Stimulated activated CD4-positive, alpha-beta T cell treated with anti-CD3 and anti-CD28 coated beads, Interleukin-12 subunit alpha, Interleukin-12 subunit beta, amount 100 ng/mL, for 48 hours (primary cell): ENCODE data around the gene OLIG1.

Source experiments
- DNase-seq, 3 donors: peaks; one replicate each; pipeline ENCODE4 v3.0.0-alpha.2; 2020; ENCODE audit warnings: low read depth in 2 of 3, low spot score in 1 of 3

Gene OLIG1

DNA sequence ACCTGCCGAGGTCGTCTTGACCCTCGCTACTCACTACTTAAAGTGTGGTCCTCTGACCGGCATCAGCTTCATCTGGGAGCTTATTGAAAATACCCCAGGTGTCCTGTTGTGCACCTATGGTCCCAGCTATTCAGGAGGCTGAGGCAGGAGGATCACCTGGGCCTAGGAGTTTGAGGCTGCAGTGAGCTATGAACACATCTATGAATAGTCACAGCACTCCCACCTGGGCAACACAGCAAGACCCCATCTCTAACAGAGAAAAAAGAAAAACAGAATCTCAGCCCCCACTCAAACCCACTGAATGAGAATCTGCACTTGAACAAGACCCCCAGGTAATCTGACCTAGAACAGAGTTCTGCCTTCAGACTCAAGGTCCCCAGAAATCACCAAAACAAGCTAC, 8.7 kb upstream of the OLIG1 start:
- DNase-seq = no peak

DNA sequence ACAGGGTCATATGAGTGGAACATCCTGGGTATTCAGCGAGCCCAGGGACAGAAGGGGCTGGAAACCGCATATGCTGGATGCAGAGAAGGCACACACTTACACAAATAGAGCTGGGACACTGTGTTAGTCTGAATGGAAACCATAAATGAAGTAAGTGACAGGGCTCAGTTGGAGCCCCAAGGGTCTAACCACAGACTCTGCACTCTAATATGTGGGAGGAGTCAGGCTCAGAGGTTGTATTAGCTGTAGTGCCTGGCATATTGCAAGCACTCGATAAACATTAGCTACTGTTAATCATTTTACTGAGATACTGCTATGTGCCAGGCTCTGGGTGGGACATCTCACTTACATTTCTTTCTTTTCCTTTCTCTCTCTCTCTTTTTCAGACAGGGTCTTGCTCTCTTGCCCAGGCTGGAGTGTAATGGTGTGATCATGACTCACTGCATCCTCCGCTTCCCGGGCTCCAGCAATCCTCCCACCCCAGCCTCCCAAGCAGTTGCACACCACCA, 6.5 kb upstream of the OLIG1 start:
- DNase-seq = no peak

DNA sequence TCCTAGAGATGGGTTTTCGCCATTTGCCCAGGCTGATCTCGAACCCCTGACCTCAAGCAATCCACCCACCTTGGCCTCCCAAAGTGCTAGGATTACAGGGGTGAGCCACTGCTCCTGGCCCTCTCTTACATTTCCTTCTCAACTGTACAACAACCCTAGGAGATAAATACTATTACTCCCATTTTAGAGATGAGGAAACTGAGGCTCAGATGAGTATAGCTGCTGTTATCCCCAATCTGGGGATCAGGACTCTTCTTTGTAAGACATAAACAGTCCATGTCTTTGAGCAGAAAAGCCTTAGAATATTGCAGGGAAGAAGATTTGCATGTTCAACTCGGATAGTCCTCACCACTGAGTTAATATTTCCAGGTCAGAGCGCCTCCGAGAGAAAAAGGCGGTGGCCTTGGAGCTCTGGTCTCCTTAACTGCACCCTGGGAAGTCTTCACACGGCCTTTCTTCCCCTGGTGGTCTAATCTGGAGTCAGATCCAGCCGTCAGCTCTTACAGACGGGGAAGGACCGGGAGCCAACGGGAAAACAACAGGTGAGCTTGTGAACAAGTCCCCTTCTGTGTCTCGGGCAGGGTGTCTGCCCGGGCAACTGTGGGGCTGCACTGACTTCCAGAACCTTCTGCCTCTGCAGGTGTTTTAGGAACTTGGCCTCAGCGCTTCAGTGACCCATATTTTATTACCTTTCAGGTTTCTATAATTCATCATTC, 5.9 kb upstream of the OLIG1 start:
- DNase-seq = no peak

DNA sequence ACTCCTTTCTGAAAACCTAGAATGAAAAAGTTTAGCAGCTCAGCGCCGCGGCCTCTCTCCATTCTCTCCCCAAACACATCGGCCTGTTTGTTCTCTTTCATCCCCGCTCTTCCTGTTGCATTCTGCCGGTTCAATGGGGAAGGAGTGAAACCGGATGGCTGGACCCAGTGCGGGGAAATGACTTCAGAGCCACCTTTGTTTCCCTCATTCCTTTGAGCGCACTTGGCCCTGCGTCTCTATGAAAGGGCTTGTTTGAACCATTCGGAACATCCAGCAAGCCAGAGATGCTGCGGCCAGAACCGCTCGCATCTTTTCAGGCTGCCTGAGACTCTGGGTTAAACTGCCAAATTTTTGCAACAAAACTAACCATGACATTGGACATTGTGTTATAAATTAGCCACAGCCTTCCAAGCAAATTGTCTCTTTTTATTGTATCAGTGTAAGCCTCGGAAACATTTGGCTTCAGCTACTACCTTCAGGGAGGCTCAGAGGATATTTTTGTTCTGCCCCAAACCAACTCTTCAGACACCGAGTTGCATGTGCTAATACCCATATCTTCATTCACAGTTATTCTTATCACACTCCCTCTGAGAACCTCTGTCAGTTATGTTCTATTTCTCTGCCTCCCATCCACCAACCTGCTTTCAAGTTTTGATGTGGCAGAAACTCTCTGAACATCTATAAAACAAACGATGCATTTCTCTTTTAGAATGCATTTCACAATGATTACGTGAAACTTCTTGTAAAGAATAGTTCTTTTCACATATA, 5.1 kb upstream of the OLIG1 start:
- no peak for DNase-seq

DNA sequence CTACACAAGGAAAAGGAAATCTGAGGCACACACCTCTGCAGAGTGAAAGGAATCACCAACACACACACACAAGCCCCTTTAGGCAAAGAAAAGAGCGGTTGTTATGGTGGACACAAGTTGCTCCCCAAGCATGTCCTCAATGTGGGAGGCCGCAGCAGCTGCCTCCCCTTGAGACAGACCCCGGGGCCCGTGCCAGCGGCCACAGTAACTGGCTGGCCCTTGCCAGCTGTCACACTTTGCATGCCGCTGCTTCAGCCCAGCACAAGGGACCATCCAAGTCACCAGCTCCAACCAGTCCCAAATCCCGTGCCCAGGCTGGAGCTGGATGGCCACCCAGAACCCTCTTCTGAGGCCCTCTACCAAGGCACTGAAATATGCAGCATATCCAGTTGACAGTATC, 2.9 kb upstream of the OLIG1 start:
- DNase-seq = no peak

DNA sequence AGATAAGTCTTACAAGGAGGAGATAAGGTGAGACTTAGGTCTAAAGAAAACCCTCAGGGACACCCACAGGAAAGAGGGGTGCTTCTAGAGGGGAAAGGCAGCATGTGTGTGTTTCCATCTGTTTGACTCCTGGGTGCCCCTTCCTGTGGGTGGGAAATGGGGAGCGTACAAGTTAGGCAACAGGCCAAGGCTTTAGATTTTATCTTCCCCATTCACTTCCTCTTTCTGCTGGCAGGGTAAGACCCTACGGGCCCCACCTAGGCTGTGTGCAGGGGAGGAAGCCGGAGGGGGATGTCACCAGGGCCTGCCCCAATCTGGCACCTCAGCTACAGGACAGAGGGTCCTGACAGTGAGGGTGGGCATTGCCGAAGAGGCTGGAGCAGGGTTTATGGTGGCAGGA, 2.5 kb upstream of the OLIG1 start:
- DNase-seq = no peak

DNA sequence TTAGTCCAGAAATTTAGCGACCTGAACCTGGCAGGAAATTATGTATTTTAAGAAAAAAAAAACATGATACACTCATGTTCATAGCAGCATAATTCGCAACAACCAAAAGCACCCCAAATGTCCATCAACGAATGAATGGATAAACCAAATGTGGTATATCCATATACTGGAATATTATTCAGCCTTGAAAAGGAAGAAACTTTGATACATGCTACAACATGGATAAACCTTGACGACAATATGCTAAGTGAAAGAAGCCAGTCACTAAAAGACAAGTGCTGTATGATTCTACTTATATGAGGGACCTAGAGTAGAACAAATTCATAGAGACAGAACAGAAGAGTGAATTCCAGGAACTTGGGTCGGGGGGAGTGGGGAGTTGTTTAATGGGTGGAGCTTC, 698 bp upstream of the OLIG1 start:
- no peak for DNase-seq

DNA sequence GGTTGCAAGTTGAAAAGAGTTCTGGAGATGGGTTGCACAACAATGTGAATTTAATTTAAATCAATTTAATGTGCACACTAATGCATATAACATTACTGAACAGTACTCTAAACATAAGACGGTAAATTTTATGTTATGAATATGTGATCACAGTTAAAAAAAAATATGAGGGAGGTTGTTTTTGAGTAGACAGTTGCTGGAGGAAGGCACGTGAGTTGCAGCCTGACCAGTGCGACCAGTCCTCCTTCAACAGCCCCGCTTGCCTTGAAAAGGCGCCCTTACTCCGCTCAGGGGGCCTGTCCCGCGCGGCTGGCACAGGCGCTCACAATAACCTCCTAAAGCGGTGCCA, 322 bp upstream of the OLIG1 start:
- no peak for DNase-seq

DNA sequence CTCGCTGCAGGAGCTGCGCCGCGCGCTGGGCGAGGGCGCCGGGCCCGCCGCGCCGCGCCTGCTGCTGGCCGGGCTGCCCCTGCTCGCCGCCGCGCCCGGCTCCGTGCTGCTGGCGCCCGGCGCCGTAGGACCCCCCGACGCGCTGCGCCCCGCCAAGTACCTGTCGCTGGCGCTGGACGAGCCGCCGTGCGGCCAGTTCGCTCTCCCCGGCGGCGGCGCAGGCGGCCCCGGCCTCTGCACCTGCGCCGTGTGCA, 730 bp downstream of the OLIG1 start:
- no peak for DNase-seq

DNA sequence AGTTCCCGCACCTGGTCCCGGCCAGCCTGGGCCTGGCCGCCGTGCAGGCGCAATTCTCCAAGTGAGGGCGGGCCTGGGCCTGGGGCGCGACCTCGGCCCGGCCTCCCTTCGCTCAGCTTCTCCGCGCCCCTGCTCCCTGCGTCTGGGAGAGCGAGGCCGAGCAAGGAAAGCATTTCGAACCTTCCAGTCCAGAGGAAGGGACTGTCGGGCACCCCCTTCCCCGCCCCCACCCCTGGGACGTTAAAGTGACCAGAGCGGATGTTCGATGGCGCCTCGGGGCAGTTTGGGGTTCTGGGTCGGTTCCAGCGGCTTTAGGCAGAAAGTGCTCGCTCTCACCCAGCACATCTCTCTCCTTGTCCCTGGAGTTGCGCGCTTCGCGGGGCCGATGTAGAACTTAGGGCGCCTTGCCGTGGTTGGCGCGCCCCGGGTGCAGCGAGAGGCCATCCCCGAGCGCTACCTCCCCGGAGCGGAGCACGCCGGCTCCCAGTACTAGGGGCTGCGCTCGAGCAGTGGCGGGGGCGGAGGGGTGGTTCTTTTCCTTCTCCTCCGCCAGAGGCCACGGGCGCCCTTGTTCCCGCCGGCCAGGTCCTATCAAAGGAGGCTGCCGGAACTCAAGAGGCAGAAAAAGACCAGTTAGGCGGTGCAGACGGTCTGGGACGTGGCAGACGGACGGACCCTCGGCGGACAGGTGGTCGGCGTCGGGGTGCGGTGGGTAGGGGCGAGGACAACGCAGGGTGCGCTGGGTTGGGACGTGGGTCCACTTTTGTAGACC, 1.2 kb downstream of the OLIG1 start:
- DNase-seq = no peak

DNA sequence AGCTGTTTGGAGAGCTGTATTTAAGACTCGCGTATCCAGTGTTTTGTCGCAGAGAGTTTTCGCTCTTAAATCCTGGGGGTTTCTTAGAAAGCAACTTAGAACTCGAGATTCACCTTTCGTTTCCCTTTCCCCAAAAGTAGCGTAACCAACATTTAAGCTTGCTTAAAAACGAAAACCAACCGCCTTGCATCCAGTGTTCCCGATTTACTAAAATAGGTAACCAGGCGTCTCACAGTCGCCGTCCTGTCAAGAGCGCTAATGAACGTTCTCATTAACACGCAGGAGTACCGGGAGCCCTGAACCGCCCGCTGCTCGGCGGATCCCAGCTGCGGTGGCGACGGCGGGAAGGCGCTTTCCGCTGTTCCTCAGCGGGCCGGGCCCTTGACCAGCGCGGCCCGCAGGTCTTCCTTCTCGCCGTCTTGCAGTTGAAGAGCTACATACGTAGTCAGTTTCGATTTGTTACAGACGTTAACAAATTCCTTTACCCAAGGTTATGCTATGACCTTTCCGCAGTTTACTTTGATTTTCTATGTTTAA, 1.9 kb downstream of the OLIG1 start:
- no peak for DNase-seq

DNA sequence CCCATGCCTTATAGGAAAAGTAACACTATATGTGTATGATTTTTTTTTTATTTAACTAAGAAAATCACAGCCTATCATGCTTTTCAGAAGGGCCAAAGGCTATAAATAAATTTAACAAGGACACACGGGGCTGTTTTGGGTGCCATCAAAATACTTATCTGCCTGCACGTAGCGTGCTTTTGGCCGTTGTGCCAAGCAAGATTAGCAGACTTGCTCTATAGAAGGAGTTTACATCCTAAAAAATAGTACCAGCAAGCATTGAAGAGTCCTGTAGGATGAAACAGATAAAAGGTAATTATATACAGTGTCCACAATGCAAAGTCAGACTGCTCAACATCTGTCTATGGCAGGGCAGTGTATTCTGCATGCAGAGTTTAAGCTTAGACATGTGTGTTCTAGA, 3.7 kb downstream of the OLIG1 start:
- no peak for DNase-seq

DNA sequence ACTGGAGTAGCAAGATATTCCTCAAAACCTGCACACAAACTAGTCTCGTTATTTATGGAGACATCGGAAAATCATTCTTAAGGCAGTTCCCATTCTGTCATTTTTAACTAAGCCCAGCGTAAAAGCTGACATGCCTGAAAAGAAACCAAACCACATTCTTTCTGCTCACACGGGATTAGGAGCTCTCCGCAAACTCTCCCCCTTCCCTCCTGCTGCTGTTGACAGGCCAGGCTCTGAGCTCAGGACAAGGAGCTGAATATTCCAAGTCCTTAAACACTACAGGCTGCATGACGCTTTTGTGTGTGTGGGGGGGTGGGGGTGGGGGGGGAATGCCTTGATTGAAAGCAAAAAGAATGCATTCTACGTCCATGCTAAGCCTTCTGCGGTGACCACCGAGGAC, 5.2 kb downstream of the OLIG1 start:
- no peak for DNase-seq

DNA sequence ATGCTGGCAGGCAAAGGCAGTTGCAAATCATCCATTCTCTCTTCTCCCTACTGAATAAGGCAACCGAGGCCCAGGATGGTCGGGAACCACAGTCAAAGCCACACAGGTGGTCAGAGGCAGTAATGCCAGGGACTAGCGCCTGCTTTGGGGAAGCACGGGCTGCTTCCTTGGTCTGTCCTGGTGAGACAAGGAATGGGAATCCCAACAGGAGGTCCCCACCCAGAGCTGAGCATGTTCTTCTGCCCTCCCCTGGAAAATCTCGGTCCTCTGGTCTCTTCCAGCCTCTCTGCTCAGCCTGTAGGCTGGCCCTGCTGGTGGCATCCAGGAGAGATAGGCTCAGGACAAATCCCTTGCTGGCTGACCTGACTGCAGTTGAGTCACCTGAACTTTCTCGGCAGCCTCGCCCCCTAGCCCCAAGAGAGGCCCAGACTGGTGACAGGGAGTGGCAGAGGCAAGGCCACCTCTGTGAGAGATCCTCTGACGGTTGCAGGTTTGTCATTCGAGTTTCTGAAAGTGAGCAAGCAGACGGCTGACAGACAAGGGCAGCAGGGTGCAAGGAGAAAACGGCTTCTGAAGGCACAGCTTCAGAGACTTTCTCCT, 5.8 kb downstream of the OLIG1 start:
- no peak for DNase-seq

DNA sequence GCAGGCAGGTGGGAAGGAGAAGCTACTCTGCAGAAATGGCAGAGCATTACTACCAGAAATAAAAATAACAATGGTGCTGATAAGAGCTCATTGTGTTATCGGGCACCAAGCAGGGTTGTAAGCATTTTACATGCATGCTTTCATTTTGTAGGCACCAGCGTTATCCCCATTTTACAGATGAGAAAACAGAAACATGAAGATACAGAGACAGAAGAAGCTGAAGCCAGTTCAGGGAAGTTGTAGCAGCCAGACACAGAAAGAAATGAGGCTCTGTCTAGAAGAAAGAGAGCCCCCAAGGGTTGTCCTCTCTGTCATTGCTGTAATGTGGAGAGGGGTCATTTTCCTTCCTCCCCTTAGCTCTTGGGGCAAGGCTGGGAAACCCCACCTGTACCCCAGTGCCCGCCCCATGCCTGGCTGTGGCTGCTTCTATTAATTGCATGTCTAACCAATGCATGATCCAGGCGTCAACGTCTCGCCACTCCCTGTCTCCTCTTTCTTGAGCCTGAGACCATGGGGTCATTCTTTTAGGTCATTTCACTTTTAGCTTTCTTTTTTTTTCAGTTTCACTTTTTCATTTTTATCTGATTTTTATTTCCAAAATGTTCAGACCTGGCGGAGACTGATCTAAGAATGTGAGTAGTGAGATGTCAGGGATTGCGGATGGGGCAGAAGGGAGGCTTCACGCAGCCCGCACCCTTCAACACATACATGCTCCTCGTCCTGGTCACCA, 6.8 kb downstream of the OLIG1 start:
- no peak for DNase-seq

DNA sequence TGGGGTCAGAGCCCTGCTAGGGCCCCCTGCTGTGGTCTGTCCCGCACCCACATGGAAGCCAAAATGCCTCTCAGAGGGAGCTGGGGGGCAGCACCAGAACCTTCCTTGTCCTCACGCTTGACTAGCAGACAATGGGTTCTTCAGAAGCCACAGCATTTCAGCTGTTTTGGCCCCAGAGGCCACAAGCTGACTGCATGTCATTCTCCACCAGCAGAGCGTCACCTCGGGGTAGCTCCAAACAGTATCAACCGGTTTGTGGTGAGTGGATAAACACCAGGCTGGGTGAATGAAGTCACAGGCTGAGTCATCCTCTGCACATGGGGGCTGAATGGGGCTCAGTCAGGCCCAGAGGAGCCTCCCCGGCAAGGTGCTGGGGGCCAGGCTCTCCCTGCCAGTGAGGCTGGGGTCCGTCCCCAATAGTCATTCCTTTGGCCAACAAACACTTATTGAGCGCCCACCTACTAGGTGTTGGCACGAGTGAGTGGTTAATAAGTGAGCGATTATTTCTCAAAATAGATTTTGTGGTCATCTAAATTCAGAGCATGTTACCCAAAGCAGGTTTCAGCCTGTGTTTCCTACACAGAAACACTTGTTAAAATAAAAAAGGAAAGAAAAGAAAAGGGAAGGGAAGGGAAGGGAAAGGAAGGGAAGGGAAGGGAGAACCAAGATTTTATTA, 9.1 kb downstream of the OLIG1 start:
- peak in 1 of 3 donors; percentile 20 for DNase-seq

DNA sequence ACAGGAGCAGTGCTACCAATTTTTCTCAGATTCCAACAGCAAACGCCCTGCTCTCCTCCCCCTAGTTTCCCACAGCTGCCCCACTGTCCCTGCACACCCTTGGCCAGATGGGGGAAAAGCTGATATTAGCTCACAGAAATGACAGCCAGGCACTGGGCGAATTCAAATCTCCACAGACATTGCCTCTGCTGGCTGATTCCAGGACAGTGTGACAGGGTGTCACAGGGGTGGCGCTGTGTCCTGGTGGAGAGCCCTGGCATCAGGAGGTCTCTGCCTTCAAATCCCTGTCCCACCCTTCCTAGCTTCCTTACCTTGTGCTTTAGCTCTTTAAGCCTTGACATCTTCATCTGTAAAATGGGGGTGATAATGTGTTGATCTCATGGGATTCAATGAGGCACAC, 10.4 kb downstream of the OLIG1 start:
- no peak for DNase-seq

DNA sequence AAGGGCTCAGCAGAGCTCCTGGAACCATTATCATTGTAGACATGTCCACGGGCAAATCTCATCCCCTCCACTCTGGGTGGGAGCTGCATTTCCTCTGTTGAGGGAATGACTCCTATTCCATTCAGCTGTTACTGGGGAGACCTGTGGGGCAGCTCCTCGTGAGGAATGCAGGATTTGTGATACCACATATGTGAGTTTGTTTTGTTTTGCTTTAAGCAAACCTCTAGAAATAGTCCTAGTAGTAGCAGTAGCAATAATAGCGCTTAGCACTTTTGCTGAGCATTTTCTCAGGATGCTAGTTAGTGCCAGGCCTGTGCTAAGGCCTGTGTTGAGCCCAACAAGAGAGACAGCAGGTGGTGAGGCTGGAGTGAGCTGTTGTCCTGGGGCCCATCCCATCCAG, 10.8 kb downstream of the OLIG1 start:
- no peak for DNase-seq

DNA sequence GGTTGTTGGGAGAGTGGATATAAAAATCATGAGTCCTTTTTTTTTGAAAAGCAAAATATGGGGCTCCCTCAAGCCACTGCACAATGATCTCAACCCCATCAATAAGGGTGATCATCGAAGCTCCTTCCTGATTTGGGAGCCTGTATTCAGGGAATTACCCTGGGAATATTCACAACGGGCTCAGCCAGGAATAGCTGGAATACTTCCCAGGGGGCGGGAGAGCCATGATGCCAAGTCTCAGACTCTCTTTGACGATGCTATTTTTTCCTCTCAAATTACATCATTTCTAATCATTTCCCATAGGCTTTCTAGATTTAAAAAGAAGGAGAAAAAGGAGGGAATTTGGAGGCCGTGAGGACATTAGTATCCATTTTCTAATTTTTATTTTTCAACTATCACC, 18.4 kb downstream of the OLIG1 start:
- DNase-seq = no peak

DNA sequence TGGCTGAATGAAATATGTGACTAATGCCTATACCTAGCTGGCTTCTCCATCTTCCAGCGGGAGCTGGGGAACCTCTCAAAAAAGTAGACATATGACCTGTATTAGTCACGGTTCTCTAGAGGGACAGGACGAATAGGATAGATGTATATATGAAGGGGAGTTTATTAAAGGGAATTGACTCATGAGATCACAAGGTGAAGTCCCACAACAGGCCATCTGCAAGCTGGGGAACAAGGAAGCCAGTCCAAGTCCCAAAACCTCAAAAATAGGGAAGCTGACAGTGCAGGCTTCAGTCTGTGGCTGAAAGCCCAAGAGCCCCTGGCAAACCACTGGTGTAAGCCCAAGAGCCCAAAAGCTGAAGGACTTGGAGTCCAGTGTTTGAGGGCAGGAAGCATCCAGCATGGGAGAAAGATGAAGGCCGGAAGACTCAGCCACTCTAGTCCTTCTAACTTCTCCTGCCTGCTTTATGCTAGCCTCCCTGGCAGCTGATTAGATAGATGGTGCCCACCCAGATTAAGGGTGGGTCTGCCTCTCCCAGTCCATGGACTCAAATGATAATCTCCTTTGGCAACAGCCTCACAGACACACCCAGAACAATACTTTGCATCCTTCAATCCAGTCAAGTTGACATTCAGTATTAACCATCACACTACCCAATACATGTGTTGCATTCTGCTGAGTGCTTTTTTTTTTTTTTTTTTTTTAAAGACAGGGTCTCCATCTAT, 19.6 kb downstream of the OLIG1 start:
- no peak for DNase-seq
